Kidney (tissue), 14 donors: ENCODE measurements around the gene TNPO2. TPM values are rescaled to one million over a fixed set of nuclear protein-coding genes. Genes with fewer than 3 reads are reported as not detected.
"Not testable (repeated sequence)": the region's sequence is repeated elsewhere in the genome, so short reads cannot be mapped to it uniquely, and the experiment has no call there.

ENCODE experiments used
- DNase-seq, 5 donors: peaks; one replicate each; pipeline ENCODE4 v3.0.0-alpha.2; 2013 to 2020
- FAIRE-seq: peaks from 2 replicates; lab custom pipeline; 2012; peaks lifted over from hg19 to GRCh38; lab: Jason Lieb, UNC
- H3K27ac ChIP-seq, 2 donors: one replicate each; pipeline ENCODE4 v1.7.0; 2013; ENCODE audit warnings: low read depth in 2 of 2, low read length in 2 of 2, inconsistent platforms in 1 of 2
- H3K27me3 ChIP-seq: one replicate; pipeline ENCODE4 v1.7.1; 2013; ENCODE audit warnings: low read length, inconsistent platforms; ENCODE audit not compliant: control insufficient read depth, insufficient read depth
- H3K36me3 ChIP-seq, 3 donors: one replicate each; pipeline versions ENCODE4 v1.7.0 to v1.7.1; 2013; ENCODE audit warnings: low read length in 3 of 3, control low read depth in 1 of 3, inconsistent platforms in 1 of 3; ENCODE audit not compliant: insufficient read depth in 3 of 3, control insufficient read depth in 2 of 3
- H3K4me1 ChIP-seq, 3 donors: one replicate each; pipeline versions ENCODE4 v1.7.0 to v1.7.1; 2013; ENCODE audit warnings: low read length in 3 of 3, inconsistent platforms in 1 of 3, low read depth in 1 of 3; ENCODE audit not compliant: control insufficient read depth in 2 of 3, insufficient read depth in 2 of 3
- H3K4me3 ChIP-seq, 3 donors: one replicate each; pipeline versions ENCODE4 v1.7.0 to v1.8.1; 2013; ENCODE audit warnings: low read length in 3 of 3, control low read depth in 1 of 3, inconsistent platforms in 1 of 3
- H3K9ac ChIP-seq, 3 donors: one replicate each; pipeline versions ENCODE4 v1.7.0 to v1.7.1; 2013; ENCODE audit warnings: low read length in 3 of 3, control low read depth in 1 of 3, inconsistent platforms in 1 of 3
- H3K9me3 ChIP-seq, 3 donors: one replicate each; pipeline versions ENCODE4 v1.7.0 to v1.7.1; 2013; ENCODE audit warnings: low read length in 3 of 3, control low read depth in 1 of 3, inconsistent platforms in 1 of 3; ENCODE audit not compliant: control insufficient read depth in 2 of 3, insufficient read depth in 1 of 3
- intact Hi-C: fragments of 100-400 bp; cut with DNase I; formaldehyde crosslinking; loops from one replicate; pipeline ENCODE4 v1.11.1; 2022
- polyA plus RNA-seq: library from polyadenylated mRNA; stranded (reverse); fragments of 350-450 nt; fragmentation: Illumina TruSeq; extraction: RNeasy Lipid Tissue Mini Kit (QIAGEN cat#74804); gene quantifications from one replicate; pipeline ENCODE4 v1.2.3, GENCODE V29; 2014; ENCODE audit warnings: low read depth, low replicate concordance; ENCODE audit not compliant: insufficient read depth
- total RNA-seq: library from RNA; stranded (reverse); fragmentation: NEBNext Ultra II Directional; extraction: Animal tissue kit (Norgen Biotek cat#: 25700); gene quantifications from one replicate; pipeline ENCODE4 v1.2.1, GENCODE V29; 2021
- TF ChIP-seq, protein P1 (sequence below): IDR thresholded peaks from 3 replicates; pipeline ENCODE4 v1.5.1; 2012; ENCODE audit warnings: mild to moderate bottlenecking, moderate library complexity, borderline replicate concordance; ENCODE audit not compliant: insufficient read depth; ENCODE audit errors: extremely low read depth
- donor health status: control.
- donor health status: control.
- donor health status: control.
- donor health status: control.
- donor health status: control.
- donor health status: DM: yes; HTN: yes; CAD: no.
- donor health status: Normal renal cell carcinoma (clear cell type).

Gene TNPO2
- total and polyA plus RNA-seq, 2 donors from 2014 or later: 20.5 to 62.7 TPM

DNA sequence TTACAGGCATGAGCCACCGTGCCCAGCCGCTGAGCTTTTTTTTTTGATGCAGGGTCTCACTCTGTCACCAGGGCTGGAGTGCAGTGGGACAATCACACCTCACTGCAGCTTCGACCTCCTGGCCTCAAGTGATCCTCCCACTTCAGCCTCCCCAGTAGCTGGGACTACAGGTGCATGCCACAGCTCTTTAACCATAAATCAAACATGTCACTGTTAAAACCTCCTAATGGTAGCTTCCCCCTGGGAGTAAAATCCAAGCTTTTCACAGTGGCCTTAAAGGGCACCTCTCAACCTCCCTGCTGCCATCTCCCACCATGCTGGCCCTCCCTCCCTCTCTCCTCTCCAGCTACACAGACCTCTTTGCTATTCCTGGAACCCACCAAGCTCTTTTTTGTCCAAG lies 37.9 kb downstream of the TNPO2 start:
- Histone ChIP-seq H3K36me3 (no peaks in the 10 kb centered on the region), H3K27ac (no peak overlapping the region), H3K9ac (no peak overlapping the region), H3K4me3 (no peak overlapping the region), H3K27me3 (no peaks in the 10 kb centered on the region), H3K9me3 (no peaks in the 10 kb centered on the region), H3K4me1 (no peaks in the 10 kb centered on the region)
- TF ChIP-seq, protein P1, sequence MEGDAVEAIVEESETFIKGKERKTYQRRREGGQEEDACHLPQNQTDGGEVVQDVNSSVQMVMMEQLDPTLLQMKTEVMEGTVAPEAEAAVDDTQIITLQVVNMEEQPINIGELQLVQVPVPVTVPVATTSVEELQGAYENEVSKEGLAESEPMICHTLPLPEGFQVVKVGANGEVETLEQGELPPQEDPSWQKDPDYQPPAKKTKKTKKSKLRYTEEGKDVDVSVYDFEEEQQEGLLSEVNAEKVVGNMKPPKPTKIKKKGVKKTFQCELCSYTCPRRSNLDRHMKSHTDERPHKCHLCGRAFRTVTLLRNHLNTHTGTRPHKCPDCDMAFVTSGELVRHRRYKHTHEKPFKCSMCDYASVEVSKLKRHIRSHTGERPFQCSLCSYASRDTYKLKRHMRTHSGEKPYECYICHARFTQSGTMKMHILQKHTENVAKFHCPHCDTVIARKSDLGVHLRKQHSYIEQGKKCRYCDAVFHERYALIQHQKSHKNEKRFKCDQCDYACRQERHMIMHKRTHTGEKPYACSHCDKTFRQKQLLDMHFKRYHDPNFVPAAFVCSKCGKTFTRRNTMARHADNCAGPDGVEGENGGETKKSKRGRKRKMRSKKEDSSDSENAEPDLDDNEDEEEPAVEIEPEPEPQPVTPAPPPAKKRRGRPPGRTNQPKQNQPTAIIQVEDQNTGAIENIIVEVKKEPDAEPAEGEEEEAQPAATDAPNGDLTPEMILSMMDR: no peak
- intact Hi-C loops: no loop called here
- FAIRE-seq (no peak), DNase-seq (no peak)

DNA sequence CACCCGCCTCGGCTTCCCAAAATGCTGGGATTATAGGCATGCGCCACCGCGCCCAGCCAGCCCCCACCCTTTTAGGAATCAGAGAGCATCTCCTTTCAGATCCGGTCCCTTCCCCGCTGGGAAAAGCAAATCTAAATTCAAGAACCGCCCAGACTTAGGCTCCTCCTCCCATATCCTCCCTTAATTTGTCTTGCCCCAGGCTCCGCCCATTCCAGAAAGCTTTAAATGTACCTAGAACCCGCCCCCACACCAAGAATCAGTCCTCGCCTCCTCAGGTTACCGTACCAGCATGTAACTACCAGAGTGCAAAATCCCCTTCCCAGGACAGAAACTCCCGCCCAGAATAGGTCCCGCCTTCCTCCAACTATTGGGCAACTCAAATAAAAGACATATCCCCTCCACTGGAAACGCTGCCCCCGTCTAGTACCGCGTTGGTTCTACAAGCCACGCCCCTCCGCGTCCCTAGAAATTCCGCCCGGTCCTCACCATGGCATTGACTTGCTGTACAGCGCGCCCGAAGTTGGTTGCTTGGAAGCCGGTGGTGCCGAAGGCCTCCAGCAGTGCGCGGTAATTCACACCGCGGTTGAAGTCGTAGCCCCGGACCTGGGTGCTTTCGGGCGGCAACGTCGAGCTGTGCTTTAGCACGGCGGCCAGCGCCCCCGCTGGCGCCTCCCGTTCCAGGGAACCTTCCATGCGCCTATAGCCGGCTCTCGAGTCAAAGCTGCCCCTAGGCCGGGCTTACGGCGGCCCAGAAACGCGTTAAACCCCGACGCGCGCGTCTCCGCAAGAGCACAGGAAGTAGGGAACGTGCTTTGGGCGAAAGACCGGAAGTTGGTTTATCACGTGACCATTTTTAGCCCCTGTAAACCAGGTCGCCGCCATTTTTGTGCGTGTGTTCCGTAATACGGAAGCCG lies 42.4 kb downstream of the TNPO2 start, which contains the start of gene DHPS:
TSS of gene DHPS (minus strand) at position 807 of the 914 bp plus-strand sequence. CDS start at position 693, 114 bp downstream.
- Histone ChIP-seq H3K9ac (peak within 1 kb of the TSS; percentile 35 to 97 (median 75)), H3K27me3 (no peaks in the 10 kb centered on the region), H3K27ac (peak within 1 kb of the TSS; percentile 92 to 94), H3K4me3 (peak within 1 kb of the TSS; percentile 71 to 94 (median 86)), H3K36me3 (peaks cover 6 to 24% (median 18%) of the 10 kb centered on the region in 3 donors), H3K9me3 (no peaks in the 10 kb centered on the region), H3K4me1 (peaks cover 0 to 2% (median 0%) of the 10 kb centered on the region in 3 donors)
- TF ChIP-seq, protein P1: no peak
- intact Hi-C loops: no loop called here
- DNase-seq: peak; percentile 96 to 99 (median 96)
- FAIRE-seq: peak; percentile 13

DNA sequence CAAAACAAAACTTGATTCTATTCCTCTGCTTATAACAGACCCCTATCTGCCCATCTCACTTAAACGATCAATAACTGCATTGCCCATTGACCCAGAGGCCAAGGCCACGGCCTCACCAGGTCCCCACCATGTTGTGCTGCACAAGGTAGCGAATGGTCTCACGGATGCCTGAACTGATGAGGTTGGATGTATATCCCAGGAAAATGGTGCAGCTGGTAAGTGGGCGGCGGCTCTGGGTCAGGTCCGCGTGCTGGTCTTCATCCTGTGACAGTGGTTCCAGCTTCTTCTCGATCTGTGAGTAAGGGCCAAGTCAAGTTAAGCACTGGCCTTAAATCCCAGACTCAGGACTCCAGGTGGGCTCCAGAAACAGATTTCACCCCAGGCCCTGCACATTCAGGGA lies 43.7 kb downstream of the TNPO2 start:
- Histone ChIP-seq H3K27me3 (no peaks in the 10 kb centered on the region), H3K4me1 (peaks cover 0 to 4% (median 0%) of the 10 kb centered on the region in 3 donors), H3K4me3 (no peak overlapping the region), H3K9me3 (no peaks in the 10 kb centered on the region), H3K36me3 (peaks cover 10 to 33% (median 22%) of the 10 kb centered on the region in 3 donors), H3K27ac (no peak overlapping the region), H3K9ac (no peak overlapping the region)
- FAIRE-seq (no peak), DNase-seq (no peak)
- intact Hi-C loops: no loop called here
- TF ChIP-seq, protein P1: no peak

DNA sequence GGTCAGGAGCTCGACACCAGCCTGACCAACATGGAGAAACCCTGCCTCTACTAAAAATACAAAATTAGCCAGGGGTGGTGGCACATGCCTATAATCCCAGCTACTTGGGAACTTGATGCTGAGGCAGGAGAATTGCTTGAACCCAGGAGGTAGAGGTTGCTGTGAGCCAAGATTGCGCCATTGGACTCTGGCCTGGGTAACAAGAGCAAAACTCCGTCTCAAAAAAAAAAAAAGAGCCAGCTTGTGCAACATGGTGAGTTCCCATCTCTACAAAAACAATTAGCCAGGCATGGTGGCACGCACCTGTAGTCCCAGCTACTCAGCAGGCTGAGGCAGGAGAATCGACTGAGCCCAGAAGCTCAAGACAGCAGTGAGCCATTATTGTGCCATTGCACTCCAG lies 45.7 kb downstream of the TNPO2 start:
- not testable (repeated sequence) for H3K4me3 ChIP-seq, FAIRE-seq, DNase-seq, H3K27me3 ChIP-seq, H3K9me3 ChIP-seq, H3K4me1 ChIP-seq, H3K27ac ChIP-seq, H3K9ac ChIP-seq
- H3K36me3 ChIP-seq: peaks cover 13 to 38% (median 26%) of the 10 kb centered on the region in 3 donors
- intact Hi-C loops: loop anchor here (10.0 kb wide), 1 partner anchor 117 kb away; the partner anchor contains the start of gene JUNB
